NCI-H1105 treated with DMSO at 0.1 percent for 48 hours (cell line): ENCODE results near the gene HK3.
"Not testable (repeated sequence)": the region's sequence is repeated elsewhere in the genome, so short reads cannot be mapped to it uniquely, and the experiment has no call there.

Experiments used
- DNase-seq: peaks from one replicate; lab custom pipeline; 2025; lab: John Stamatoyannopoulos, UW

Gene HK3

GRCh38 chr5:176882567-176882903 is 16.6 kb downstream of the HK3 start:
- no peak for DNase-seq

- no peak for DNase-seq
Measured at GRCh38 chr5:176881816-176882566, 17.2 kb downstream of the HK3 start.

- no peak for DNase-seq
Measured at GRCh38 chr5:176881021-176881749, 18.0 kb downstream of the HK3 start.

- no peak for DNase-seq
Measured at GRCh38 chr5:176880366-176881020, 18.7 kb downstream of the HK3 start.

- no peak for DNase-seq
Measured at GRCh38 chr5:176879663-176880361, 19.3 kb downstream of the HK3 start.

- DNase-seq, result no peak
Measured at GRCh38 chr5:176878906-176879662, 20.1 kb downstream of the HK3 start.

- DNase-seq, result no peak
Measured at GRCh38 chr5:176878463-176878862, 20.7 kb downstream of the HK3 start.

GRCh38 chr5:176877793-176878331 is 21.3 kb downstream of the HK3 start:
- DNase-seq, result no peak

- DNase-seq, result no peak
Measured at GRCh38 chr5:176876506-176877431, 22.4 kb downstream of the HK3 start.

- DNase-seq, result no peak
Measured at GRCh38 chr5:176875783-176876505, 23.2 kb downstream of the HK3 start.

GRCh38 chr5:176875014-176875550 is 24.1 kb downstream of the HK3 start:
- DNase-seq, result no peak

GRCh38 chr5:176874198-176874780 is 24.9 kb downstream of the HK3 start:
- no peak for DNase-seq

GRCh38 chr5:176873541-176874172 is 25.5 kb downstream of the HK3 start:
- DNase-seq, result no peak

- not testable (repeated sequence) for DNase-seq
Measured at GRCh38 chr5:176873011-176873410, 26.1 kb downstream of the HK3 start.

- DNase-seq, result not testable (repeated sequence)
Measured at GRCh38 chr5:176872586-176872985, 26.6 kb downstream of the HK3 start.

GRCh38 chr5:176870644-176871043 is 28.5 kb downstream of the HK3 start:
- DNase-seq, result not testable (repeated sequence)

- DNase-seq, result no peak
Measured at GRCh38 chr5:176870110-176870591, 29.0 kb downstream of the HK3 start.

GRCh38 chr5:176869501-176870109 is 29.5 kb downstream of the HK3 start:
- DNase-seq, result no peak
